Renal pelvis (tissue), 4 donors: Measurements from ENCODE around the gene EFNB3. TPM values are rescaled to one million over a fixed set of nuclear protein-coding genes. Genes with fewer than 3 reads are reported as not detected.
A peak's percentile ranks its signal among the peaks of the same experiment; 100 is the strongest.

Source experiments
- DNase-seq: peaks from one replicate; pipeline ENCODE4 v3.0.0-alpha.2; 2013
- polyA plus RNA-seq, 3 donors: library from polyadenylated mRNA; unstranded; fragments of 120-200 nt; gene quantifications; one replicate each; pipeline ENCODE4 v1.2.1, GENCODE V29; 2013; ENCODE audit not compliant: insufficient read length in 3 of 3

The EFNB3 gene
- polyA plus RNA-seq, 3 donors, result 21.3 to 29.1 (median 23.8) TPM

GRCh38 chr17:7688808-7689316 lies 16.1 kb upstream of the EFNB3 start:
- DNase-seq, result no peak

GRCh38 chr17:7695586-7695985 lies 9.4 kb upstream of the EFNB3 start:
- DNase-seq, result no peak

- DNase-seq, result no peak
Observed at GRCh38 chr17:7697828-7698588, 7.0 kb upstream of the EFNB3 start.

- no peak for DNase-seq
Observed at GRCh38 chr17:7700510-7700909, 4.5 kb upstream of the EFNB3 start.

- no peak for DNase-seq
Observed at GRCh38 chr17:7701681-7702080, 3.3 kb upstream of the EFNB3 start.

- DNase-seq, result no peak
Observed at GRCh38 chr17:7702776-7703175, 2.2 kb upstream of the EFNB3 start.

- peak; percentile 90 for DNase-seq
Observed at GRCh38 chr17:7703584-7704479, 1.2 kb upstream of the EFNB3 start.

- no peak for DNase-seq
Observed at GRCh38 chr17:7705269-7706255, 560 bp downstream of the EFNB3 start.

- DNase-seq, result no peak
Observed at GRCh38 chr17:7706631-7707354, 1.8 kb downstream of the EFNB3 start.

GRCh38 chr17:7707446-7707845 lies 2.4 kb downstream of the EFNB3 start:
- DNase-seq, result no peak

- no peak for DNase-seq
Observed at GRCh38 chr17:7707858-7708750, 3.1 kb downstream of the EFNB3 start.

- DNase-seq, result no peak
Observed at GRCh38 chr17:7709031-7709430, 4.0 kb downstream of the EFNB3 start.

GRCh38 chr17:7710301-7710700 lies 5.3 kb downstream of the EFNB3 start:
- no peak for DNase-seq

- DNase-seq, result no peak
Observed at GRCh38 chr17:7711051-7711755, 6.2 kb downstream of the EFNB3 start.

- DNase-seq, result no peak
Observed at GRCh38 chr17:7712111-7712771, 7.2 kb downstream of the EFNB3 start.

GRCh38 chr17:7713782-7714181 lies 8.8 kb downstream of the EFNB3 start:
- DNase-seq, result no peak

GRCh38 chr17:7714721-7715594 lies 10.0 kb downstream of the EFNB3 start:
- DNase-seq, result no peak
